Neural cell (in vitro differentiated cells): ENCODE data around the gene EYA2. TPM values are rescaled to one million over a fixed set of nuclear protein-coding genes. Genes with fewer than 3 reads are reported as not detected.

Experiments used
- H2AFZ ChIP-seq: fragments of 200-600, 300-800 bp; sonication (generic), shearing (Covaris generic); 2 replicates; pipeline ENCODE4 v1.6.0; 2014; ENCODE audit warnings: low read depth, mild to moderate bottlenecking, antibody characterized with exemption, low read length, moderate library complexity
- H3F3A ChIP-seq: fragments of 200-600 bp; shearing (Covaris generic); 2 replicates; pipeline ENCODE4 v1.6.1; 2016; ENCODE audit warnings: mild to moderate bottlenecking, moderate library complexity, mixed read lengths, antibody characterized with exemption, low read length; ENCODE audit not compliant: insufficient read depth, poor library complexity, severe bottlenecking
- H3K27ac ChIP-seq: fragments of 200-600, 300-800 bp; sonication (generic), shearing (Covaris generic); 2 replicates; pipeline ENCODE4 v1.5.1; 2014; ENCODE audit warnings: mild to moderate bottlenecking, low read length, moderate library complexity
- H3K27me3 ChIP-seq: fragments of 300-800, 200-600 bp; sonication (generic), shearing (Covaris generic); 2 replicates; pipeline ENCODE4 v1.6.0; 2014; ENCODE audit warnings: mild to moderate bottlenecking, low read depth, low read length, moderate library complexity; ENCODE audit not compliant: insufficient read depth
- H3K36me3 ChIP-seq: fragments of 300-800, 200-600 bp; sonication (generic), shearing (Covaris generic); 2 replicates; pipeline ENCODE4 v1.5.1; 2014; ENCODE audit warnings: mild to moderate bottlenecking, antibody characterized with exemption, low read length, moderate library complexity; ENCODE audit not compliant: insufficient read depth
- H3K4me2 ChIP-seq: fragments of 300-800, 200-600 bp; sonication (generic), shearing (Covaris generic); 2 replicates; pipeline ENCODE4 v1.6.0; 2014; ENCODE audit warnings: mild to moderate bottlenecking, low read length
- H3K4me3 ChIP-seq: fragments of 300-800, 200-600 bp; sonication (generic), shearing (Covaris generic); 2 replicates; pipeline ENCODE4 v1.5.1; 2014; ENCODE audit warnings: mild to moderate bottlenecking, low read length, moderate library complexity
- H3K79me2 ChIP-seq: fragments of 200-600 bp; shearing (Covaris generic); replicated peaks from 2 replicates; pipeline ENCODE4 v1.6.0; 2014; ENCODE audit warnings: mild to moderate bottlenecking, low read length, moderate library complexity; ENCODE audit not compliant: insufficient read depth
- H3K9ac ChIP-seq: fragments of 300-800, 200-600 bp; sonication (generic), shearing (Covaris generic); 2 replicates; pipeline ENCODE4 v1.6.1; 2016; ENCODE audit warnings: mild to moderate bottlenecking, low read length, mixed read lengths
- H3K9me2 ChIP-seq: fragments of 200-600 bp; shearing (Covaris generic); 2 replicates; pipeline ENCODE4 v1.6.1; 2016; ENCODE audit warnings: mild to moderate bottlenecking, low read length, mixed read lengths; ENCODE audit not compliant: insufficient read depth
- H3K9me3 ChIP-seq: fragments of 200-600, 300-800 bp; sonication (generic), shearing (Covaris generic); 2 replicates; pipeline ENCODE4 v1.6.1; 2016; ENCODE audit warnings: mild to moderate bottlenecking, mixed run types, low read length, moderate library complexity, mixed read lengths
- H4K20me1 ChIP-seq: fragments of 200-600 bp; shearing (Covaris generic); 2 replicates; pipeline ENCODE4 v1.6.1; 2016; ENCODE audit warnings: mild to moderate bottlenecking, mixed run types; ENCODE audit not compliant: insufficient read depth
- CTCF ChIP-seq: fragments of 450-650 bp; IDR thresholded peaks from 2 replicates; pipeline ENCODE4 v1.5.1; 2014; ENCODE audit warnings: antibody characterized with exemption, mild to moderate bottlenecking, moderate library complexity; ENCODE audit not compliant: poor library complexity, severe bottlenecking
- EP300 ChIP-seq: fragments of 450-650 bp; conservative IDR thresholded peaks from 2 replicates; pipeline ENCODE4 v1.6.1; 2014; ENCODE audit warnings: antibody characterized with exemption, mild to moderate bottlenecking, moderate library complexity; ENCODE audit not compliant: poor library complexity, severe bottlenecking
- EZH2 ChIP-seq: fragments of 200-600, 300-800 bp; shearing (Covaris generic), sonication (generic); IDR thresholded peaks from 2 replicates; pipeline ENCODE4 v1.6.1; 2014; ENCODE audit warnings: antibody characterized with exemption, low read length, borderline replicate concordance, mild to moderate bottlenecking; ENCODE audit not compliant: insufficient read depth, poor library complexity, severe bottlenecking
- MXI1 ChIP-seq: fragments of 450-650 bp; conservative IDR thresholded peaks from 2 replicates; pipeline ENCODE4 v1.6.1; 2014; ENCODE audit warnings: antibody characterized with exemption, mild to moderate bottlenecking; ENCODE audit not compliant: poor library complexity, severe bottlenecking
- POLR2AphosphoS5 ChIP-seq: IDR thresholded peaks from 2 replicates; pipeline ENCODE4 v1.6.1; 2012
- RAD21 ChIP-seq: fragments of 450-650 bp; conservative IDR thresholded peaks from 2 replicates; pipeline ENCODE4 v1.6.1; 2014; ENCODE audit warnings: antibody characterized with exemption, mild to moderate bottlenecking, moderate library complexity
- SMC3 ChIP-seq: fragments of 450-650 bp; conservative IDR thresholded peaks from 2 replicates; pipeline ENCODE4 v1.6.1; 2014; ENCODE audit warnings: antibody characterized with exemption, mild to moderate bottlenecking, moderate library complexity; ENCODE audit not compliant: poor library complexity
- TAF1 ChIP-seq: IDR thresholded peaks from 2 replicates; pipeline ENCODE4 v1.6.1; 2012; ENCODE audit warnings: low read depth
- polyA plus RNA-seq: library from polyadenylated mRNA; depleted of rRNA; stranded (reverse); fragments of >200 nt; gene quantifications from 2 replicates; pipeline ENCODE4 v1.2.3, GENCODE V29; 2014
- TF ChIP-seq, protein P1 (sequence below): IDR thresholded peaks from 2 replicates; pipeline ENCODE4 v1.6.1; 2012; ENCODE audit warnings: borderline replicate concordance

EYA2 gene
- polyA plus RNA-seq, 1 donor from 2014 or later: 0.88 TPM

- Histone ChIP-seq H3F3A (no peaks in the 10 kb centered on the region), H3K27ac (no peak overlapping the region), H3K4me2 (no peak overlapping the region), H3K4me3 (no peak overlapping the region), H2AFZ (no peak overlapping the region), H3K36me3 (no peaks in the 10 kb centered on the region), H3K27me3 (no peaks in the 10 kb centered on the region), H3K9me2 (no peaks in the 10 kb centered on the region), H3K9me3 (no peaks in the 10 kb centered on the region), H3K9ac (no peak overlapping the region), H4K20me1 (no peaks in the 10 kb centered on the region), H3K79me2 (no peaks in the 10 kb centered on the region)
- TF ChIP-seq RAD21 (no peak), SMC3 (no peak), CTCF (no peak), MXI1 (no peak), EZH2 (no peak), POLR2AphosphoS5 (no peak), TAF1 (no peak), EP300 (no peak)
- TF ChIP-seq, protein P1, sequence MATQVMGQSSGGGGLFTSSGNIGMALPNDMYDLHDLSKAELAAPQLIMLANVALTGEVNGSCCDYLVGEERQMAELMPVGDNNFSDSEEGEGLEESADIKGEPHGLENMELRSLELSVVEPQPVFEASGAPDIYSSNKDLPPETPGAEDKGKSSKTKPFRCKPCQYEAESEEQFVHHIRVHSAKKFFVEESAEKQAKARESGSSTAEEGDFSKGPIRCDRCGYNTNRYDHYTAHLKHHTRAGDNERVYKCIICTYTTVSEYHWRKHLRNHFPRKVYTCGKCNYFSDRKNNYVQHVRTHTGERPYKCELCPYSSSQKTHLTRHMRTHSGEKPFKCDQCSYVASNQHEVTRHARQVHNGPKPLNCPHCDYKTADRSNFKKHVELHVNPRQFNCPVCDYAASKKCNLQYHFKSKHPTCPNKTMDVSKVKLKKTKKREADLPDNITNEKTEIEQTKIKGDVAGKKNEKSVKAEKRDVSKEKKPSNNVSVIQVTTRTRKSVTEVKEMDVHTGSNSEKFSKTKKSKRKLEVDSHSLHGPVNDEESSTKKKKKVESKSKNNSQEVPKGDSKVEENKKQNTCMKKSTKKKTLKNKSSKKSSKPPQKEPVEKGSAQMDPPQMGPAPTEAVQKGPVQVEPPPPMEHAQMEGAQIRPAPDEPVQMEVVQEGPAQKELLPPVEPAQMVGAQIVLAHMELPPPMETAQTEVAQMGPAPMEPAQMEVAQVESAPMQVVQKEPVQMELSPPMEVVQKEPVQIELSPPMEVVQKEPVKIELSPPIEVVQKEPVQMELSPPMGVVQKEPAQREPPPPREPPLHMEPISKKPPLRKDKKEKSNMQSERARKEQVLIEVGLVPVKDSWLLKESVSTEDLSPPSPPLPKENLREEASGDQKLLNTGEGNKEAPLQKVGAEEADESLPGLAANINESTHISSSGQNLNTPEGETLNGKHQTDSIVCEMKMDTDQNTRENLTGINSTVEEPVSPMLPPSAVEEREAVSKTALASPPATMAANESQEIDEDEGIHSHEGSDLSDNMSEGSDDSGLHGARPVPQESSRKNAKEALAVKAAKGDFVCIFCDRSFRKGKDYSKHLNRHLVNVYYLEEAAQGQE: no peak
Observed at GRCh38 chr20:47178277-47178676, 283.6 kb downstream of the EYA2 start.

DNA sequence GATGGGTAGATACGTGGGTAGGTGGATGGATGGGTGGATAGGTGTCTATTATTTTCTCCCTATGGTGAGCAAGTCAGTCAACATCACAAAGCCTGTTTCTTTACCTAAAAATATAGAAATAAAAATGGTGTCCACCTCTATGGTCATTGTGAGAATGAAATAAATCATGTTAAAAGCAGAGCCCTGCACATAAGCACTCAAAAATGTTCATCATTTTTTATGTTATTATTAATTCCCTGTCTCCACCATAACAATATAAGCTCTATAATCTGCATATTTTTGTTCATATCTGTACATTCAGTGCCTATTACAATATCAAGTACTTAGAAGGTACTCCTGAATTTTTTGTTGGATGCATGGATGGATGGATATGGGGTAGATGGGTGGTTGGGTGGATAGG is 284.2 kb downstream of the EYA2 start:
- H3K36me3 ChIP-seq: no peaks in the 10 kb centered on the region
- no peak for TF ChIP-seq RAD21
- TF ChIP-seq POLR2AphosphoS5: no peak
- TF ChIP-seq, protein P1: no peak
- no peak for TF ChIP-seq TAF1
- no peak for TF ChIP-seq EZH2
- no peak for TF ChIP-seq MXI1
- H3K79me2 ChIP-seq: no peaks in the 10 kb centered on the region
- H3K4me3 ChIP-seq: no peak overlapping the region
- no peak overlapping the region for H2AFZ ChIP-seq
- no peak overlapping the region for H3K27ac ChIP-seq
- no peak overlapping the region for H3K9ac ChIP-seq
- H3F3A ChIP-seq: no peaks in the 10 kb centered on the region
- H3K9me3 ChIP-seq: no peaks in the 10 kb centered on the region
- no peak overlapping the region for H3K4me2 ChIP-seq
- H3K9me2 ChIP-seq: no peaks in the 10 kb centered on the region
- no peaks in the 10 kb centered on the region for H4K20me1 ChIP-seq
- no peaks in the 10 kb centered on the region for H3K27me3 ChIP-seq
